Smooth muscle cell (in vitro differentiated cells): ENCODE measurements around the gene UGDH. TPM values are rescaled to one million over a fixed set of nuclear protein-coding genes. Genes with fewer than 3 reads are reported as not detected.

Experiments
- DNase-seq: peaks from one replicate; lab custom pipeline; 2025; ENCODE audit not compliant: unreplicated experiment; lab: John Stamatoyannopoulos, UW
- H2AFZ ChIP-seq: fragments of 200-600 bp; sonication (generic); 2 replicates; pipeline ENCODE4 v1.6.0; 2016; ENCODE audit warnings: antibody characterized with exemption, low read depth, mild to moderate bottlenecking
- H3F3A ChIP-seq: fragments of 200-600 bp; sonication (generic); 2 replicates; pipeline ENCODE4 v1.6.0; 2017; ENCODE audit warnings: antibody characterized with exemption, low read depth
- H3K27ac ChIP-seq: fragments of 200-600 bp; sonication (generic); 2 replicates; pipeline ENCODE4 v1.5.1; 2016; ENCODE audit warnings: low read depth, mild to moderate bottlenecking
- H3K27me3 ChIP-seq: fragments of 200-600 bp; sonication (generic); 2 replicates; pipeline ENCODE4 v1.6.1; 2016; ENCODE audit warnings: low read depth, mild to moderate bottlenecking
- H3K36me3 ChIP-seq: fragments of 200-600 bp; sonication (generic); 2 replicates; pipeline ENCODE4 v1.5.1; 2016; ENCODE audit warnings: low read depth
- H3K4me1 ChIP-seq: fragments of 200-600 bp; sonication (generic); 2 replicates; pipeline ENCODE4 v1.5.1; 2016; ENCODE audit warnings: low read depth
- H3K4me2 ChIP-seq: fragments of 200-600 bp; sonication (generic); 2 replicates; pipeline ENCODE4 v1.6.0; 2016; ENCODE audit warnings: mild to moderate bottlenecking
- H3K4me3 ChIP-seq: fragments of 200-600 bp; sonication (generic); 2 replicates; pipeline ENCODE4 v1.5.1; 2016; ENCODE audit warnings: mild to moderate bottlenecking
- H3K79me2 ChIP-seq: fragments of 200-600 bp; sonication (generic); 2 replicates; pipeline ENCODE4 v1.6.0; 2016; ENCODE audit warnings: low read depth, mild to moderate bottlenecking
- H3K9ac ChIP-seq: fragments of 200-600 bp; sonication (generic); 2 replicates; pipeline ENCODE4 v1.6.0; 2016; ENCODE audit warnings: low read depth
- H3K9me3 ChIP-seq: fragments of 200-600 bp; sonication (generic); replicated peaks from 2 replicates; pipeline ENCODE4 v1.5.1; 2016; ENCODE audit warnings: low read depth
- H4K20me1 ChIP-seq: fragments of 200-600 bp; sonication (generic); 2 replicates; pipeline ENCODE4 v1.6.0; 2016; ENCODE audit warnings: low read depth
- WGBS: methylation state at CpG from one replicate; pipeline ENCODE4 v1.1.7; 2016; ENCODE audit warnings: low lambda C conversion rate; 5-methylcytosine and 5-hydroxymethylcytosine counted together
- polyA plus RNA-seq: library from polyadenylated mRNA; unstranded; fragments of >200 nt; fragmentation: Nextera tagmentation; extraction: Ambion mirVana; gene quantifications from 2 replicates; pipeline ENCODE4 v1.2.1, GENCODE V29; 2016
- total RNA-seq: library from RNA; depleted of rRNA; stranded (reverse); fragments of >200 nt; gene quantifications from 2 replicates; pipeline ENCODE4 v1.2.3, GENCODE V29; 2014
- TF ChIP-seq, protein P1 (sequence below): fragments of 200-600 bp; sonication (generic); IDR thresholded peaks from 2 replicates; pipeline ENCODE4 v1.5.1; 2017; ENCODE audit warnings: borderline replicate concordance, mild to moderate bottlenecking, antibody characterized with exemption; ENCODE audit not compliant: insufficient read depth, poor library complexity, severe bottlenecking

Gene UGDH
- total and polyA plus RNA-seq, 2 experiments from 2014 or later = 98.0 to 128 TPM

GRCh38 chr4:39456946-39457763 is 70.1 kb downstream of the UGDH start:
- Histone ChIP-seq H3K9ac (peak overlapping the region; percentile 93), H3K9me3 (no peaks in the 10 kb centered on the region), H3K4me2 (peak overlapping the region; percentile 89), H3K27ac (peak overlapping the region; percentile 86), H3K79me2 (peaks cover 45% of the 10 kb centered on the region), H3K36me3 (peaks cover 31% of the 10 kb centered on the region), H3K27me3 (no peaks in the 10 kb centered on the region), H3K4me3 (peak overlapping the region; percentile 82), H2AFZ (no peak overlapping the region), H3K4me1 (peaks cover 25% of the 10 kb centered on the region), H4K20me1 (peaks cover 59% of the 10 kb centered on the region), H3F3A (peaks cover 34% of the 10 kb centered on the region)
- DNase-seq = no peak
- TF ChIP-seq, protein P1, sequence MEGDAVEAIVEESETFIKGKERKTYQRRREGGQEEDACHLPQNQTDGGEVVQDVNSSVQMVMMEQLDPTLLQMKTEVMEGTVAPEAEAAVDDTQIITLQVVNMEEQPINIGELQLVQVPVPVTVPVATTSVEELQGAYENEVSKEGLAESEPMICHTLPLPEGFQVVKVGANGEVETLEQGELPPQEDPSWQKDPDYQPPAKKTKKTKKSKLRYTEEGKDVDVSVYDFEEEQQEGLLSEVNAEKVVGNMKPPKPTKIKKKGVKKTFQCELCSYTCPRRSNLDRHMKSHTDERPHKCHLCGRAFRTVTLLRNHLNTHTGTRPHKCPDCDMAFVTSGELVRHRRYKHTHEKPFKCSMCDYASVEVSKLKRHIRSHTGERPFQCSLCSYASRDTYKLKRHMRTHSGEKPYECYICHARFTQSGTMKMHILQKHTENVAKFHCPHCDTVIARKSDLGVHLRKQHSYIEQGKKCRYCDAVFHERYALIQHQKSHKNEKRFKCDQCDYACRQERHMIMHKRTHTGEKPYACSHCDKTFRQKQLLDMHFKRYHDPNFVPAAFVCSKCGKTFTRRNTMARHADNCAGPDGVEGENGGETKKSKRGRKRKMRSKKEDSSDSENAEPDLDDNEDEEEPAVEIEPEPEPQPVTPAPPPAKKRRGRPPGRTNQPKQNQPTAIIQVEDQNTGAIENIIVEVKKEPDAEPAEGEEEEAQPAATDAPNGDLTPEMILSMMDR = no peak
- 74% methylated on average over 10 of the region's 10 CpGs for WGBS

DNA sequence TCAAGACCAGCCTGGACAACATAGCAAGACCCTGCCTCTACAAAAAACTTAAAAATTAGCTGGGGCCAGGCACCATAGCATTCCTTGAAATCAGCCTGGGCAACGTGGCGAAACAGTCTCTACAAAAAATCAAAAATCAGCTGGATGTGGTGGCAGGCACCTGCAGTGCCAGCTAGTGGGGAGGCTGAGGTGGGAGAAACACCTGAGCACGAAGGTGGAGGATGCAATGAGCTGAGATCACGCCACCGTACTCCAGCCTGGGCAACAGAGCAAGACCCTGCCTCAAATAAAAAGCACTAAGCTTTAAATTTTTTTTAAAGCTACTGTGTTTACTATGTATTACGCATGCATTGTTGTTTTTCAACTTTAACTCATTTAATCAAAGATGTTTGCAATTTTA is 71.8 kb downstream of the UGDH start:
- peaks cover 68% of the 10 kb centered on the region for H4K20me1 ChIP-seq
- peaks cover 34% of the 10 kb centered on the region for H3K79me2 ChIP-seq

DNA sequence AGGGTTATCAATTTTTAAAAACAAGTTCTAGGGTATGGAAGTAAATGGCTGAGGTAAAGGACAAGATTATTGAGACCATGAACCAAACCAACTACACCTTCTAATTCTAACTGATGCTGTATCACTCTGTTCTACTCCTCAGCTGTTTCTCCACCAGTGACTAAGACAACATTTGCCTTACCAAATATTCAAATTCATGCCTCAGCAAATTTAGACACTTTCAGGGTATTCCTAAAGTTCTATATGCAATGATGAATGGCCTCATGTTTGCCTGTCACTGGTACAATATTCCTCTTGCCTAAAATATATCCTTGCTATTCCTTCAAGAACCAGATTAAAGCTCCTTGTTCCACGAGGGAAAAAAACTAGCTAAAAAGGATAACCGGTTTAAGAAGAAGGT is 73.5 kb downstream of the UGDH start:
- DNase-seq = no peak
- Histone ChIP-seq H3K79me2 (peaks cover 33% of the 10 kb centered on the region), H3K9me3 (no peaks in the 10 kb centered on the region), H2AFZ (no peak overlapping the region), H3K4me2 (no peak overlapping the region), H3K36me3 (peaks cover 31% of the 10 kb centered on the region), H3K9ac (no peak overlapping the region), H3F3A (peaks cover 48% of the 10 kb centered on the region), H3K4me1 (peaks cover 21% of the 10 kb centered on the region), H3K27ac (no peak overlapping the region), H3K4me3 (no peak overlapping the region), H4K20me1 (peaks cover 76% of the 10 kb centered on the region), H3K27me3 (no peaks in the 10 kb centered on the region)
- WGBS = 73% methylated on average over 2 of the region's 2 CpGs
- TF ChIP-seq, protein P1 = no peak

More for the DNA sequence above, 71.8 kb downstream of the UGDH start:
- Histone ChIP-seq H3K27ac (peak overlapping the region; percentile 1), H3K9me3 (no peaks in the 10 kb centered on the region), H3K36me3 (peaks cover 31% of the 10 kb centered on the region), H3K9ac (no peak overlapping the region), H3K4me3 (no peak overlapping the region), H2AFZ (no peak overlapping the region), H3K4me1 (peaks cover 25% of the 10 kb centered on the region), H3F3A (peaks cover 45% of the 10 kb centered on the region), H3K27me3 (no peaks in the 10 kb centered on the region), H3K4me2 (peak overlapping the region; percentile 39)
- DNase-seq = no peak
- TF ChIP-seq, protein P1 = no peak
- WGBS = 97% methylated on average over 6 of the region's 6 CpGs
